GM12872 (cell line): ENCODE data around the gene COMMD4.

Source experiments
- CTCF ChIP-seq: IDR thresholded peaks from 3 replicates; pipeline ENCODE4 v1.5.1; 2011; ENCODE audit warnings: low read depth, mild to moderate bottlenecking, low read length, moderate library complexity; ENCODE audit not compliant: insufficient read depth

Gene COMMD4

GRCh38 chr15:75380773-75381172, 44.9 kb downstream of the COMMD4 start:
- no peak for TF ChIP-seq CTCF
